ENCODE measurements around the gene MTF2.

- no peak for TF ChIP-seq EZH2 (IDR thresholded peaks at IDR 0.05)
- no peak for TF ChIP-seq POLR2AphosphoS5 (IDR thresholded peaks at IDR 0.05; ENCODE audit: borderline replicate concordance, low read depth, low read length)
- TF ChIP-seq FOXP2 (optimal IDR thresholded peaks at IDR 0.05; ENCODE audit: control extremely low read depth, extremely low read length, insufficient read depth), result no peak
Measured at GRCh38 chr1:93154898-93155297, 75.8 kb downstream of the MTF2 start.
